Ammon's horn (tissue), 1 donor: Measurements from ENCODE around the gene CYTH4.

Experiments
- DNase-seq: peaks from one replicate; pipeline ENCODE4 v3.0.0-alpha.2; 2016; ENCODE audit warnings: low spot score

Gene CYTH4

DNA sequence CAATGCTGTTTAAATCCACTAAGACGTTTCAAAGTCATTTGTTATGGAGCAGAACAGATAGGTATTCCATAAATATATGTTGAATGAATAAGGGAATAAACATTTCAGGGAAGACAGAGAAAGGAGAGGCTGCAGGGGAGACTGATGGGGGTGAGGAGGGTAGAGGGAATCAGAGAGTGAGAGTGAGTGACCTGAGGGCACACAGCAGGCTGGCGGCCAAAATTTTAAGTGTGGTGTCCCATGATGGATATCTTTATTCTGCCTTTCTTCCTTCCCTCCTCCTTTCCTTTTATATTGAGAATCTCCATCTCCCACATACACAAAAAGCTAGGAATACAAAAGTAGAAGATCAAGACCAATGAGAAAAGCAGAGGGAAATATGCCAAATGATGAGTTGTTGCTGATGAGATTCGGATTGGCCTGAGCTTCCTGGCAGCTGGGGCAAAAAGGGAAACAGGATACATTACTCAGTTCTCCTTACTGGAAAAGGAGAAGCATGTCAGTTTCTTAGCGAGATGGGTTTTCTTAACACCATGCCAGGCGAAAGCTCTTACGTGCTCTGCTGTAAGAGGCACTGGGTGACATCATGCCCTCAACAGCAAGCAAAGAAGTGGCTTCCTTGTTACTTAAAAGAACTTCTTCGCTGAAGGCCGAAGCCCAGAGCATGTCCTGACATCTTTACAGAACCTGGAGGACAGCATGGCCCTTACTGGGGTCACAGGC is 11.2 kb upstream of the CYTH4 start:
- peak; percentile 27 for DNase-seq

DNA sequence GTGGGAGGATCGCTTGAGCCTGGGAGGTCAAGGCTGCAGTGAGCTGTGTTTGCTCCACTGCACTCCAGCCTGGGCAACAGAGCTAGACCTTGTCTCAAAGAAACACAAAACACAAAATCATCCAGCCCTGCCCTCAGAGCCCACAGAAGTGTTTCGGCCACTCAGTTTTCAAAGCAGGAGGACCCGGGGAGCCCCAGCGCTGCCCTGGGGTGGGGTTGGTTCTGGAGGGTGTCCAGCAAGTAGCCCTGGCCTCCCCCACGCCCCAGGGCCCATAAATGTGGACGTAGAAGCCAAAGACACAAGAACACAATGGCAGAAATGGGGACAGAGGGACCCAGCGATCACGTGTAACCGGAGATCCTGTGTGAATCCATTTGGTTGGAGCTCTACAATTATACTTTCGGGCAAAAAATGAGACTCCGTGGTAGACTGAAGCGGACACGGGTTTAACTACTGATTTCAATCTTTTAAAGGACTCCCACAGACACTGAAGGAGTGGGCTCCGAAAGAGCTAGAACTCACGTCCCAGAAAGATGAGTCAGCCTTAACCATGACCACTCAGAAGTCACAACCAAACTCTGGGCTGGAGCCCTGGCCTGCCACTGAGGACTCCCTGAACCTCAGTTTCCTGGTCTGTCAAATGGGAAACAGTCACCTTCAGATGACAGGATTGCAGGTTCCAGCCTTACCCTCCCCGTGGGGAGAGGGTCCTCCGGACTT is 9.0 kb upstream of the CYTH4 start:
- DNase-seq, result no peak

DNA sequence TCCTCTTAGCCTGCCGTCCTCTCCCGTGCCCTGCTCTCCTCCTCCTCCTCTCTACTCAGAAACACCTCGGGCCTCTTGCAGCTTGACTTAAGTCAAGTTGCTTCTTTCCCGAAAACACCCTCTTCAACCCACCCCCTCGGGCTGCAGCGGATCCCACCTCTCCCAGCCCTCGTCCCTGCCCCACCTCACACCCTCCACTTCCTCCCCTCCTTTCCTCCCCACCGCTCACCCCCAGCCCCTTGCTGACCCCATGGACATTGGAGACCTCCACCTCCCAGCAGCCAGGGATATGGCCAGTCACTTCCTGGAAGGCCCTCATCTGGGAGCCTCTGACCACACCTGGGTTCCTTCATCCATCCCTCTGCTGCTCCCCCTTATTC is 8.5 kb upstream of the CYTH4 start:
- DNase-seq, result no peak

DNA sequence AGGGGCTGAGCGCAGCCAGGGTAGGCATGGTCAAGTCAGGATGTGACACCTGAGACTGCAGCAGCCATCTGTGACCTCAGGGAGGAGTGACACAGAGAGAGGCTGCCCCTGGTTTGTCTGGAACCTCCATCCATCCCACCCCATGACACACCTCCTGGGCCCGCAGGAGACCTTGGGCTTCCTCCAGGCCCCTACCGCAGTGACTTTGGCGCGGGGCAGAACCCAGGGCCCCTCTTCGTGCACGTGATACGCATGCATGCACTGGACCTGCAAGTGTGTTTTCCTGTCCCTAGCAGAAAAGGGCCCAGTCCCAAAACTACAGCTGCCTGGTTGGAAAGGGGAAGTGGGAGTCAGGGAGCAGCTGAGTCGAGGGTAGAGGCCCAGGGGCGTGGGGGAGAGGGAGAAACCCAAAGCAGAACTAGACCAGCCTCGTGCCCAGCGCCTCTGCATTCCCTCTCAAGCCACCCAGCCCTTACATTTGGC is 7.9 kb upstream of the CYTH4 start:
- DNase-seq, result peak; percentile 74

DNA sequence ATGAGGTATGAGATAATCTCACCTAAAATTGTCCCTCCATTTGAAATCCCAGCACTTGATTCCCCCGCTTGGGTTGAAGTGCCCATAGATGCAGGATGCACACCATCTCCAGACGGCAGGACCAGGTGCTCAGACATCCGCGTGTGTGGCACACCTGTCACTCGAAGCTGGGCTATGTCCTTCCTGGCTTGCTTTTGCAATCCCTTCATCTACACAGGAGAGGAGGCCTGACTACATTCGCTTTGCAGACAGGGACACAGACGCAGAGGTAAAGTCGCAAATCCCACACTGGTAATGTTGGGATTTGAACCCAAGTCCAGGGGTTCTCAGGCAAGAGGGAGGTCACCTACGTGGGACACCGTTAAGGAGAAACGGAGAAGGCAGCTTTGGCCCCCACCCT is 7.2 kb upstream of the CYTH4 start:
- no peak for DNase-seq

DNA sequence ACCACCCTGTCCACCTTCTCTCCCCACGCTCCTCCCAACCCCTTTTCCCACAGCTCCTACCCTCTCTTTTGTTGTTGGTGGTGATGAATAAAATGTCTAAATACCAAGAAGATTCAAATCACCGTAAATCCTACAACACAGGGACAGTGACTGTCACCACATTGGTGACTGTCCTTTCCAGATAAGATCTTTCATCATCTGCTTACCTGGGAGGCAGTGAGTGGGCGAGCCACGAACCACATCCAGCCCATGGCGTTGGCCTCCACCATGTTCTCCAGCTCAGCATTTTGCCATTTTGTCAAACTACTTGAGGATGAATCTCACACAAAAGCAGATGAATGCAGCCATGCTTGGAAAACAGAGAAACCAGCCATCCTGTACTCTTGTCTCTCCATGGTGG is 6.7 kb upstream of the CYTH4 start:
- no peak for DNase-seq

DNA sequence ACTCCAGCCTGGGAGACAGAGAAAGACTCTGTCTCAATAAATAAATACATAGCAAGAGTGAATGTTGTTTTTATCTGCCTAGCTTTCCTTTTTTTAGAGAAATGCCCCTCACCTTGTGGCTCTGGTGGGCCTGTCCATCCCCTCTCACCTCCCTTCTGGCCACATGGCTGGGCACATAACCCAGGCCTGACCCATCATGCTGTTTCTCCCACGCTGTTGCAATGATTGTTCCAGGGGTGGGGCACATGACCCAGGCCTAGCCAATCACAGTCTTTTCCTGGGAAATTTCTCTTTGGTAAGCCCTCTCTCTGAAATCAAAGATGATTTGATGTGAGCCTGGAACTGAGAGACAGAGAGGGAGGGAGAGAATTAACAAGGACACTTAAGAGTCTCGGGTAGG is 5.5 kb upstream of the CYTH4 start:
- DNase-seq, result no peak

DNA sequence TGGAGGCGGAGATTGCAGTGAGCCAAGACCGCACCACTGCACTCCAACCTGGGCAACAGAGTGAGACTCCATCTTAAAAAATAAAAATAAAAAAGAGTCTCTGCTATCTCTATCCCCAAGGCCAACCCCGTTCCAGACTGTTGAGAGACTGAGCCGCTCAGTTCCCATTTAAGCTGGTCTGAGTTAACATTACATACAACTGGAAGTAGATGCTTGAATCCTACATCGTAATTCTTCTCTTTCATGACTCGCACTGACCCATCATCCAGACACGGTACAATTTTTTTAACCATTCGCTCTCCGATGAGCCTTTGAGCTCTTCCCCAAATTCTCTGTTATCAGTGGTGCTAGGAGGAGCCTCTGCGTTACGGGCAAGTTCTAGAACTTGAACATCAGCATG is 4.9 kb upstream of the CYTH4 start:
- no peak for DNase-seq

DNA sequence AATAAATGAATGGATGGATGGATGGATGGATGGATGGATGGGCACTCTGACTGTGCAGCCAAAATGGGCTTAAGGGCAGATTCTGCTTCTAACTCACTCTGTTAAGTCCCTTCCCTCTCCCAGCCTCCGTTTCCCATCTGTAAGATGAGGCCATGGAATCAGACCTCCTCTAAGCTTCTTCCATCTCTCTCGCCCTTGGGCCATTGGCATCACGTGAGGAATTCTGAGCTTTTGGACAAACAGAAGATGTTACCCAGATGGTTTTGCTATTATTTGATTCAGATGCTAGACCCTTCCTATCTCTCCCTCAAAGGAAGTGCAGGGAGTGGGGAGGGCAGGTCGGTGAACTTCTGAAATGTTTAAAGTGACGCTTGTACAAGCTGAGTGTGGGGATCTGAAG is 4.0 kb upstream of the CYTH4 start:
- DNase-seq, result no peak

DNA sequence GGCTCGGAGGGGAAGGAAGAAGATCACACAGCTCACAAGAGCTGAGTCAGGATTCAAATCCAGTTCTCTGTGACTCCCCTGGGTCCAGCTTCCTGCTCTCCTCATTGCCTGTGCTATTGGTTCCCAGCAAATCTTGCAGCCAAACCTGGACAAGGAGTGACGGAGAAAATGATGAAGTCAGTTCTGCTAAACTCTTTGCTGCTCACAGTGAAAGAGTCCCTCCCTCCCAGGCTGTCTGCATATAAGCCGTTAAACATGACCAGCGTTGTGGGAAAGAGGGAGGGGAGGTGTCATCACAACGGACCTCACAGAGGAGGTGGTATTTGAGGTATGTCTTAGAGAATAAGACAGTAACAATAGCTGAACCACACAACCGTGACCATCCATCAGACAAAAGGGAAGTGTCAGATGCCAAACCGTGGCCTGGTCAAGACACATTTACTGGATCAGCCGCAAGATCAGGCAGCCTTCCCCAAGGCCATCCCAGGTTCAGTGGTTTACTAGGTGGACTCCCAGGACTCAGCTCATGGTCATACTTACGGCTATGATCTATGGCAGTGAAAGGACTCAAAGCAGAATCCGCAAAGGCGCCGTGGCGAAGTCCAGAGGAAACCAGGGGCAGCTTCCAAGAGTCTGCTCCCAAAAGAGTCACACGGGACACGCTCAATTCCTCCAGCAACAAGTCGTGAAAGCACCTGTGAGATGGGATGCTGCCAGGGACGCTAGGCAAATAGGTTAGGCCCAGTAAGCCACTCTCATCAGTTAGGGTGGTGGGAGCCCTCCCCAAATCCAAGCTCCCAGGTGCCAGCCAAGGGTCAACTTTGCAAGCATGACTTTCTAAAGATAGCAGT is 2.8 kb upstream of the CYTH4 start:
- no peak for DNase-seq

DNA sequence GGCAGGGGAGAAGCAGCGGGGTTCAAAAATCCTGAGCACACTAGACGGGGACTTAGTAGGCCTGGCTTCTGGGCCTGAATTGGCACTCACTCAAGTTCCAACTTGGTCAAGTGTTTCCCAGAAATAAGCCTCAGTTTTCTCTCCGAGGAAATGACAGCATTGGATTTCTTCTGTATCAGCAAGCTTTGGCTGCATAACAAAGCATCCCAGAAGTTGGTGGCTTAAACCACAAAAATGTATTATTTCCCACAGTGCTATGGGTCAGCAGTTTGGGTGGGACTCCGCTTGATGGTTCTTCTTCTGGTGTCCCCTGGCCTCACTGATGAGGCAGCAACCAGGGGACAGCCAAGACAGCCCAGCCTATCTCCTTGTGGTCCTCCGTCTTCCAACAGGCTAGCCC is 1.6 kb upstream of the CYTH4 start:
- DNase-seq, result no peak

DNA sequence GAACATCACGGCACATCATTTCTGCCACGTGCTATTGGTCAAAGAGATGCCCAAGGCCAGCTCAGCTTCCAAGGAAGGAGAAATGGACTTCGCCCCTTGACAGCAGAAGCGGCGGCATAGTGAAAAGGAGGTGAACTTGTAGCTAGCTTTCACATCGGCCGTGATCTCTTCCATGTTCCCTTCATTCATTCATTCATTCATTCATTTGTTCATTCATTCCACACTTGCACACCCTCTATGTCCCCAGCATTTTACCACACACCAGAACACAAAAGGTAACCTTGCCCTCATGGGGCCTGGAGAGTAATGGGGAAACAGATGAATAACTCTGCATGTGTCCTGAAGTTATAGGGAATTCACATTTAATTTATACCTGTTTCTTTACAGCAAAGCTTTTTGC is 1.1 kb upstream of the CYTH4 start:
- no peak for DNase-seq

DNA sequence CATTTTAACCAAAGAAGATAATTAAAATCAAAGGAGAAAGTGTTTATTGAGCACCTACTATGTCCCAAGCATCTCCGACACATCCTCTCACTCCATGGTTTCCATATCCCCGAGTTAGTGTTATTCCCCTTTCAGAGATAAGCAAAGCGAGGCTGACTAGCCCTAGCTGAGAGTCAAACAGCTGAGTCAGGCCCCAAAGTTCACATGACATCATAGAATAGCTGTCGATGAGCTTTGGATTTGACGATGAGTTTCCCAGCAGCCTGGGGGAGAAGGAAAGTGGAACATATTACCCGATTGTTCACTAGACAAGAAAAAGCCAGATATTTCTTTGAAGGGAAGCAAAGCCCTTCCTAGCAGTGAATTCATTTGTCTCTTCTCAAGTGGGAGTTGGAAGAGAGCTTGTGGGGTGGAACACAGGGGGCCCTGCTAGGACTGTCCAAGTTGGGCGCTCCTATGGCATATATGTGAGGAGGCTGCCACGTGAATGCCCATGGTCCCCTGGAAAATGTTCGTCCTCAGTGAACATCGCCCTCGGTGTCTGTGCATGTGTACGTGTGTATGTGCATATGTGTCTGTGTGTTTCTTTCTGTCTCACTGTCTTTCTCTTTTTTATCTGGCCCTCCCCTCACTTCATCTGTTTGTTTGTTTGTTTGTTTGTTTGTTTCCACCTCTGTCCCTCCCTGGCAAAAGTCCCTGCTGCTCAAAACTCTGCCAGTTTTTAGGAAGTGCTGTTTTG is 493 bp upstream of the CYTH4 start:
- DNase-seq, result no peak

DNA sequence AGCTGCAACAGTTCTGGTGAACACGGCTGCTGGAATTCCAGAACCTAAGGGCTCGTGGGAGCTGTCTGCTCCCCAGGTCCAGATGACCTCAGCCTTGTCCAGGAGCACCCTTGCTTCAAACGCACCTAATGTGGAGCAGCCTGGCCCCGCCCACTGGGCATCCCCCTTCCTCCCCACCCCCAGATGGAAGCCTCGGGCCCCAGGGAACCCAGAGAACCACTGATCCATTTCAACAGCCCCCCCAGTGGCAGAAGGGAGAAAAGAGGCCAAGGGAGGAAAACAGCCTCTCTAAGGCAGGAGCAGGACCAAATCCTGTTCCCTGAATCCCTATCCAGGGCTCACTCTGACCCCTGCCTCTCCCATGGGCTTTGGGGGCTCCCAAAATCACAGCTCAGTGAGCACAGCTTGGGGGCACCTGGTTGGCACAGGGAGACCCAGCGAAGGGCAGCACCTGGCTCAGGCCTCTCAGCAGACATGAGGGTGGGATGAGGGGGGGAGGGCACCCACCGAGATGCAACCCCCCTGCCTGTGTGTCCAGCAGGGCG is 1.2 kb downstream of the CYTH4 start:
- DNase-seq, result no peak

DNA sequence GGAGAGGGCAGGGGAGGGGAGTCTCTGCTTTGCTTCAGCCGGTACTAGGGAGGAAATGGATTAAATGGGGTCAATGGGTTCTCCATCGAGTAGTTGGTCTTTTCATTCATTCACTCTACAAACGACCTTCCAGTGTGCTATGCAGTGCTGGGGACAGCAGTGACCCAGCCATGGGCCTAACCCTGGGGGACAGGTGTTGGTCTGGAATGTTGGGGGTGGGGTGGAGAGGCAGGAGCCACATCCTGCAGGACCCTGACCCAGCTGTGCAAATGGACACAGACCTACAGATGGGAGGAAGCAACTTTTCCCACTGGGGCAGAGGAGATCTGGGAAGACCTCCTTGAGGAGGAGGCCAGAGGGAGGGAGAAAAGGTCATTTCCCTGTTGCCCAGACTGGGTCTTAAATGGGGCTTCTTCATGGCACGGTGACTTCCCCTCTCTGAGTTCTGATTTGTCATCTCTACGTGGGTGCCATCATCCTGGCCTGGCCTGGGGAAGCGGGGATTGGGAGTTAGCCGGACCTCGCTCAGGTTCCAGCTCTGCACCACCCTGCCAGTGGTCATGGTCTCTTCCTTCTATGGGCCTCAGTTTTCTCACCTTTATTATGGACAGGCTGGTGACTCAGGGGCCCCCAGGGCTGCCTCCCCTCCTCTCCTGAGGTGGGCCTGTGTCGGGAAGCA is 2.0 kb downstream of the CYTH4 start:
- DNase-seq, result no peak

DNA sequence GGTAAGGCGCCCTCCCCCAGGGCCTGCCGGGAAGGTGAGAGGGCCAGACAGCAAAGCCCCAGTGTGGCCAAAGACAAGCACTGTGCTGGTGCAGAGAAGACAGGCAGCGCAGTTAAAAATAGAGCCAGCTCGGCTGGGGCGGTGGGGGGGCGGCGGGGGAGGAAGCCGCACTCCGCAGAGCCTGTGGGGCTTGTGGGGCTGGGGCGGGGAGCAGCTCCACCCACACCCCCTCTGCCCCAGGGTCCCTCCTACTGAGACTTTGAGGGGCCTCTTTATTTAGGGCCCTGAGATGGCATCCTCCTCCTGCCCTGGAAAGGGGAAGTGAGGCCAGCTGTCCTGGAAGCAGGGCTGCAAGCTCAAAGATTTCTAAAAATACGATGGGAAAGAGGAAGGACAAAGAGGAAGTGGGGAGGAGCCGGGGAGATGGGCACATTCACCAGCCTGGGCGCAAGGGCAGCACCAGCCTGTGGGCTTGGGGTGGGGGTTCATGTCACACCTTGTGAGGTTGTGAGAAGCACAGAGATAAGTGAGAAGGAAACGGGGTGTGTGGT is 2.6 kb downstream of the CYTH4 start:
- DNase-seq, result peak; percentile 74

DNA sequence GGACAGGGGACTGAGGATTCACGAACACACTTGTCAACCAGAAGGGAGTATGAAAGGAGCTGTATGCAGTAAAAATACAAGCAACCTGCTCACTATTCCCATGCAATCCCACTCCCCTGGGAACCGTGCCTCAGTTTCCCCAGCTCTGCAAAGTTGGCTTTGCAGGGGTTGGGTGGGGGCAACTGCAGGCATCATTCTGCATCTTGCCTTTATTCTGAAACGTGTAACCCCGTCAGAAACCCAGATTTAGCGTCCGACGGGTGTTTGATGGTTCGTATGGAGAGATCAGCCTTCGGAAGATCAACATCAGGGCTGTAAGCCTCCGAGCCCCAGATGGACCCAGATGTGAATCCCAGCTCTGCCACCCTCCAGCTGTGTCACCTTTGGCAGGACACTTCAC is 3.6 kb downstream of the CYTH4 start:
- no peak for DNase-seq

DNA sequence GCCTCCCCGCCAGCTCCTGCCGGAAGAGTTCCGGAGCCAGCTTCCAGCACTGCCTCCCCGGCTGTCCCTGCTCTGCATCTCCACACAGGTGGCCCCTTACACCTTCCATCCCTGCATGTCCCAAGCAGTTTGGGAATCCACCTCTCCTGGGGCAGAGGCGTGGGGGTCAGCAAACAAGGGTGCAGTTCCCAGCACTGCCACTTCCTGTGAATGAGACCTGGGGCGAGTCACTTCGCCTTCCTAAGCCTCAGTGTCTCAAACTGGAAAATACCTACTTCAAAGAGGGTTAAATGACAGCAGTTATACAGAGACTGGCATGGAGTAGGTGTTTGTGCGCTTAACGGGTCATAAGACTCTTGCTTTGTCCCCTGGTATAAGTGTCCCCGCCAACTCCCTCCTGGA is 5.2 kb downstream of the CYTH4 start:
- no peak for DNase-seq

DNA sequence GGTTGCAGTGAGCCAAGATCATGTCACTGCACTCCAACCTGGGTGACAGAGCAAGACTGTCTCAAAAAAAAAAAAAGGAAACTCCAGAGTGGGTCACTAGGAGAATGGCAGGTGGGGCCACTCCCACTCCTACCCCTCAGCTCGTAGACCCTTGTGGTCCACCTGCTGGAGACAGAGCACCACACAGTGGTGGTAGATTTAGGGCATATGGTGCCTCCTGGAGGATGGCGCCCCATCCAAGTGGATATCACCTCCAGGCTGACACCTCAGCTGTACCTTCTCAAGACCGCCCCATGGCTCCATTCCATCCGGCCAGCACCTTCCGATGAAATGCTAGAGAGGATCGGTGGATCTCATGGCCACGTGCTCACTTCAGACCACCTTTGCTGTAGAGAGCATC is 6.2 kb downstream of the CYTH4 start:
- DNase-seq, result no peak

DNA sequence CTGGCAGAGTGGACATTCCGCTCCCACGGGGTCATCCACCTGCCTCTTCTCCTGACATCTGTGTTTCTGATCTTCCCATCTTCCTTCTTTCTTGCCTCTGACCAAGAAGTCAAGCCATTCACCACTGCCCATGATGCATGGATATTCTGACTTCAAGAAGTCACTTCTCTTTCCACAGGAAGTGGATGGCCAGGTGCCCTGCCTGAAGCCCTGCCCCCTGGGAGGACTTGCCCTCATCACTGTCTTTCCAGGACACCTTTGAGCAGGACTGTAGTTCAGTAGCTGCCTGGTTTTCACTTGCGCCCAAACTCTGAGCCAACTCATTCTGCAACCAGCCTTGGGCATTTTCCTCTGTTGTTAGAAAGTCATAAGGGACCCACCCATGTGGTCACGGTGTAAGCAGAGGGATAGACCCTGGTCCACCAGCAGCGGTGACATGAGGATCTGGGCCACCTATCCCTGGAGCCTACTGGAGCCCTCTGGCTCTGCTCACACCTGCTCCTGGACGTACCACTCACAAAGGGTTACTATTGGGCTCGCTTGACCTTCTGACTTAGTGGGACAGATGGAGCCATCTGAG is 6.9 kb downstream of the CYTH4 start:
- no peak for DNase-seq

DNA sequence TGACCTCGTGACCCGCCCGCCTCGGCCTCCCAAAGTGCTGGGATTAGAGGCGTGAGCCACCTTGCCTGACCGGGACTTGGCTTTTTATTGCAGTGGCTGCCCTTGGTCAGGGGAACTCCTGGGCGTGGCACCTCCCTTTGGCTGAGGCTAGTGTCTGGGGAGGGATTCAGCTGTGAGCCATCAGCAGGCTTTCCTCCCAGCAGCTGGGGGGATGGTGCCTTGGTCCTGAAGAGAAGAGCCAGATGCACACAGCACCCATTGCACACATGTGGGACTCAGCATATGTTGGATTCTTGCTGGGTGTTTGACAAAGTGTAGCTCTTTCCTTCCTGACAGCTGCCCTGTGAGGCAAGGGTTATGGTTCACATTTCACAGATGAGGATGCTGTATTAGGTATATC is 8.4 kb downstream of the CYTH4 start:
- no peak for DNase-seq
